Central memory CD4-positive, alpha-beta T cell (primary cell): Measurements from ENCODE around the gene FXR2.

Source experiments
- DNase-seq: peaks from one replicate; pipeline ENCODE4 v3.0.0; 2022

Gene FXR2

DNA sequence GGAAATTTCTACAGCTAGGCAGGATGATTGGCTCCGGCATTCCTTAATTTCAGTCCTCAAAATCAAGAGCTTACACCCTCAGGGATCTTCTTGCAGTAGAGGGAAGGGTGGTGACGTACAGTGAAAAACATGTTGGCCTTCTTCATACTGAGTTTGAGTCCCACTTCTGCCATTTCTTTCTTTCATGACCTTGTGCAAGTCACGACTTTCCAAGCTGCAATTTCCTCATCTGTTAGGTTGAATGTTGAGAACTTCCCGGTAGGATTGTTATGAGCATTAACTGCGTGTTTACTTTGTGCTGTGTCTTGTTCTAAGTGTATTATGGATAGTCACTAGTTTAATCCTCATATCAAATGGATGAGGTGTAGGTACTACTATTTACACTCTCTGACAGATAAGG lies 45.1 kb downstream of the FXR2 start:
- no peak for DNase-seq

DNA sequence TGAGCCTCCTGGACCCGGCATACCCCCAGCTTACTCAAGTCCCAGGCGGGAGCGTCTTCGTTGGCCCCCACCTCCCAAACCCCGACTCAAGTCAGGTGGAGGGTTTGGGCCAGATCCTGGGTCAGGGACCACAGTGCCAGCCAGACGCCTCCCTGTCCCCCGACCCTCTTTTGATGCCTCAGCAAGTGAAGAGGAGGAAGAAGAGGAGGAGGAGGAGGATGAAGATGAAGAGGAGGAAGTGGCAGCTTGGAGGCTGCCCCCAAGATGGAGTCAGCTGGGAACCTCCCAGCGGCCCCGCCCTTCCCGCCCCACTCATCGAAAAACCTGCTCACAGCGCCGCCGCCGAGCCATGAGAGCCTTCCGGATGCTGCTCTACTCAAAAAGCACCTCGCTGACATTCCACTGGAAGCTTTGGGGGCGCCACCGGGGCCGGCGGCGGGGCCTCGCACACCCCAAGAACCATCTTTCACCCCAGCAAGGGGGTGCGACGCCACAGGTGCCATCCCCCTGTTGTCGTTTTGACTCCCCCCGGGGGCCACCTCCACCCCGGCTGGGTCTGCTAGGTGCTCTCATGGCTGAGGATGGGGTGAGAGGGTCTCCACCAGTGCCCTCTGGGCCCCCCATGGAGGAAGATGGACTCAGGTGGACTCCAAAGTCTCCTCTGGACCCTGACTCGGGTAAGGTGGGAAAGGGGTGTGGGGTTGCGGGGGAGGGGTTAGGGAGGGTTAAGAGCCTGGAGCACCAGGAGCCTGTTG lies 51.4 kb downstream of the FXR2 start:
- no peak for DNase-seq

DNA sequence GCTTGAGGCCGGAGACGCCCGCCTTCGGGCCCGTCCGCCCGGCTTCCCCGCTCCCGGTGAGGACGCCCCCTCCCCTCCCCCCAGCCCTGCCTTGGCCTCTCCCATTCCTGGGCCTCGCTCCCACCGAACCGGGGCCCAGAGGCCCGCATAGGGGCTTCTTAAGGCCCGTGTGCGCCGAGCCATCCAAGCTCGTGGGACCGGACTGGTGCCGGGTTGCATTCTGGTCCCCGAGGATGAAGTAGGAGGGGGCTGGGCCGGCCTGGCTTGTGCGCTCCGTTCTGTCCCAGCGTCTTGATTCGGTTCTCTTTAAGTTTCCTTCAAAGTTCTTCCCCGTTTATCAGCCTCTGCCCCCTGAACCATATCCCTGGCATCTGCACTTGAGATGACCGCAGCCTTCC lies 52.5 kb downstream of the FXR2 start:
- DNase-seq: no peak

DNA sequence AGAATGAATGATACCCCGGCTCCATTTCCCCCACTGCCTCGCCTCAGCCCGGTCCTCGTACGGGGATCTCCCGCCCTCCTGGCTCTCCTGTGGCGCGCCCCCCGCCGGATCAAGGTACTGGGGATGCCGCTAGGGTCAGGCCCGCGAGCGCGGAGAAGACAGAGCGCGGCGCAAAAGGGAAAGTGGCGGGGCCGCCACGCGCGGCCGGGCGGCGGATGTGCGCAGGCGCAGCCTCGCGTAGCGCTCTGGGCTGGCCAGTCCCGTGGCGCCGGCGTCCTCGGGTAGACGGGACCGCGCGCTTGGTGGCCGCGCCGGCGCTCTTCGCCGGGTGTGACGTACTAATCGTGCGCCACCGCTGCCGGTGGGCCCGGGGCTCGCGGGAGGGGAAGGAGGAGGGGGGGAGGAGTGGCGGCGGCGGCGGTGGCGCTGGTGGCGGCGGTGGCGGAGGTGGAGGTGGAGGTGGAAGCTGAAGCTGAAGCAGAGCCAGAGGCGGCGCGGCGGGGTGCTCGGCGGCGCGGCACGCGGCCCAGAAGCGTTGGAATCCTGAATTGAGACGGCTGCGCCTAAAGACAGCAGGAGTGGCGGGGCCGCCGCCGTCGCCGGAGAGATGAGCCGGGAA lies 53.0 kb downstream of the FXR2 start, which contains the start of gene SENP3:
SENP3 (plus strand) TSS at position 331 of the 619 bp plus-strand sequence. CDS start 1,158 bp downstream, outside the sequence.
- DNase-seq: peak; percentile 91

DNA sequence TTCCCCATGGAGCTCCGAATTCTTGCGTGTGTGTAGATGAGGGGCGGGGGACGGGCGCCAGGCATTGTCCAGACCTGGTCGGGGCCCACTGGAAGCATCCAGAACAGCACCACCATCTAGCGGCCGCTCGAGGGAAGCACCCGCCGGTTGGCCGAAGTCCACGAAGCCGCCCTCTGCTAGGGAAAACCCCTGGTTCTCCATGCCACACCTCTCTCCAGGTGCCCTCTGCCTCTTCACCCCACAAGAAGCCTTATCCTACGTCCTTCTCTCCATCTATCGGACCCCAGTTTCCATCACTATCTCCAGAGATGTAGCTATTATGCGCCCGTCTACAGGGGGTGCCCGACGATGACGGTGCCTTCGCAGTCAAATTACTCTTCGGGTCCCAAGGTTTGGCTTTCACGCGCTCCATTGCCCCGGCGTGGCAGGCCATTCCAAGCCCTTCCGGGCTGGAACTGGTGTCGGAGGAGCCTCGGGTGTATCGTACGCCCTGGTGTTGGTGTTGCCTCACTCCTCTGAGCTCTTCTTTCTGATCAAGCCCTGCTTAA lies 53.6 kb downstream of the FXR2 start:
- DNase-seq: peak; percentile 81

DNA sequence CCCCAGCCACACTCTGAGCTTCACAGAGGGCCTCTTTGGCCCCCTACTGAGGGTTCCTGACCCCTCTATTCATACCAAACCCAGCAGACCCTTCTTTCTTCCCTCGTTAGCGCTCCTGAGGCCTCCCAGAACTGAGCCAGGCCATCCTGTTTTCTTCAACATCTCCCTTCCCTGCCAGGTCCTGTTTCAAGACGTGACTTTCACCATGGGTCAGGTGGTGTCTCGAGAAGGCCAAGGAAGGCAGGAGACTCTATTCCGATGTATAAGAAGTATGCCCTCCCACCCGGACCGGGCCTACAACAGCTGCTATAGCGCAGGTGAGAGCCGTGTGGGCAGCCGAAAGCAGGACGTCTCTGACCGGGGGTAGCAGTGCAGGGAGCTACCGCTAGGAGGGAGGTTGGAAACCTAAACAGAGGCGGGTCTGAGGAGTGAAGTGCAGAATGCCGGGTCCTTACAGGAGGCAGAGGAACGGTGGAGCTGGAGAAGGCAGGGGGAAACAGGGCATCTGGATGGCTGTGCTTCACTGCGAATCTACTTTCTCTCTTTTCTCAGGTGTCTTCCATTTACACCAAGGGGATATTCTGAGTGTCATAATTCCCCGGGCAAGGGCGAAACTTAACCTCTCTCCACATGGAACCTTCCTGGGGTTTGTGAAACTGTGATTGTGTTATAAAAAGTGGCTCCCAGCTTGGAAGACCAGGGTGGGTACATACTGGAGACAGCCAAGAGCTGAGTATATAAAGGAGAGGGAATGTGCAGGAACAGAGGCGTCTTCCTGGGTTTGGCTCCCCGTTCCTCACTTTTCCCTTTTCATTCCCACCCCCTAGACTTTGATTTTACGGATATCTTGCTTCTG lies 54.3 kb downstream of the FXR2 start:
- DNase-seq: no peak

DNA sequence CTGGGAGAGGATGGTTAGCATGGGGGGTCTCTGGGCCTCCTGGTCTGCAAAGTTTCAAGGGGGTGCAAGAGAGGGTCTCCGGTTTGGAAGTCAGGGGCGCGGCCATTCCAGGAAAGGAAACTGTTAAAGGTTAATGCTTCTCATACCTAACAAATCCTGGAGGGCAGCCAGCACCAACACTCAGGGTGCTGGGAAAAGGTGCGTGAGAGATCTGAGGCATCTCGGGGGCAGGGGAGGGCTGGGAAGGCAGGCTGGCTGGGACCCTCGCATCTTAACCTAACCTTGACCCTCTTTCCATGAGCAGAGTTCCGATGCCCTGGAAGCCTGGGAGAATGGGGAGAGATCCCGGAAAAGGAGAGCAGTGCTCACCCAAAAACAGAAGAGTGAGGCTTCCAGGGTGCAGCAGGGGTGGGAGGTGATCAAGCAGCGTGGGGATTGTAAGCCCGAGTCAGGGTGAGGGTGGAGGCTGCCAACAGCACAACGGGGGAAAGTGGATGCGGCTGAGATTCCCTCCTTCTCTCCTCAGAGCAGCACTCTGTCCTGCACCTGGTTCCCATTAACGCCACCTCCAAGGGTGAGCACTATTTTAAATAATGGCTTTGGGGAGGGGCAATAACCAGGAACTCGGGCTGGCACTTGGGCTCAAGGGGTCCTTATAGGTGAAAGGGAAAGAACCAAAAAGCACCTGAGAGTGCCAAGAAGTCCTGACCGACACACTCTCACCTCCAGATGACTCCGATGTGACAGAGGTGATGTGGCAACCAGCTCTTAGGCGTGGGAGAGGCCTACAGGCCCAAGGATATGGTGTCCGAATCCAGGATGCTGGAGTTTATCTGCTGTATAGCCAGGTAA lies 55.2 kb downstream of the FXR2 start:
- no peak for DNase-seq

DNA sequence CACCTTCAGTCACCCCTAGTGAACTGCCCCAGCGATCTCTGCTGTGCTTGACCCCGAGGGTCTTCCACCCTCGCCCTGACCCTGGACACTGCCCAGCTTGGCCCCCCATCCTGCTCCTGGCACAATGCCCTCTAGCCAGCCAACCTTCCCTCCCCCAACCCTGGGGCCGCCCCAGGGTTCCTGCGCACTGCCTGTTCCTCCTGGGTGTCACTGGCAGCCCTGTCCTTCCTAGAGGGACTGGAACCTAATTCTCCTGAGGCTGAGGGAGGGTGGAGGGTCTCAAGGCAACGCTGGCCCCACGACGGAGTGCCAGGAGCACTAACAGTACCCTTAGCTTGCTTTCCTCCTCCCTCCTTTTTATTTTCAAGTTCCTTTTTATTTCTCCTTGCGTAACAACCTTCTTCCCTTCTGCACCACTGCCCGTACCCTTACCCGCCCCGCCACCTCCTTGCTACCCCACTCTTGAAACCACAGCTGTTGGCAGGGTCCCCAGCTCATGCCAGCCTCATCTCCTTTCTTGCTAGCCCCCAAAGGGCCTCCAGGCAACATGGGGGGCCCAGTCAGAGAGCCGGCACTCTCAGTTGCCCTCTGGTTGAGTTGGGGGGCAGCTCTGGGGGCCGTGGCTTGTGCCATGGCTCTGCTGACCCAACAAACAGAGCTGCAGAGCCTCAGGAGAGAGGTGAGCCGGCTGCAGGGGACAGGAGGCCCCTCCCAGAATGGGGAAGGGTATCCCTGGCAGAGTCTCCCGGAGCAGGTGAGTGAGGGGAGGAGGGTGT lies 56.0 kb downstream of the FXR2 start, which contains the start of gene TNFSF13:
TNFSF13 (plus strand) TSS at position 207 of the 776 bp plus-strand sequence; CDS start at position 497, 290 bp downstream.
- no peak for DNase-seq

DNA sequence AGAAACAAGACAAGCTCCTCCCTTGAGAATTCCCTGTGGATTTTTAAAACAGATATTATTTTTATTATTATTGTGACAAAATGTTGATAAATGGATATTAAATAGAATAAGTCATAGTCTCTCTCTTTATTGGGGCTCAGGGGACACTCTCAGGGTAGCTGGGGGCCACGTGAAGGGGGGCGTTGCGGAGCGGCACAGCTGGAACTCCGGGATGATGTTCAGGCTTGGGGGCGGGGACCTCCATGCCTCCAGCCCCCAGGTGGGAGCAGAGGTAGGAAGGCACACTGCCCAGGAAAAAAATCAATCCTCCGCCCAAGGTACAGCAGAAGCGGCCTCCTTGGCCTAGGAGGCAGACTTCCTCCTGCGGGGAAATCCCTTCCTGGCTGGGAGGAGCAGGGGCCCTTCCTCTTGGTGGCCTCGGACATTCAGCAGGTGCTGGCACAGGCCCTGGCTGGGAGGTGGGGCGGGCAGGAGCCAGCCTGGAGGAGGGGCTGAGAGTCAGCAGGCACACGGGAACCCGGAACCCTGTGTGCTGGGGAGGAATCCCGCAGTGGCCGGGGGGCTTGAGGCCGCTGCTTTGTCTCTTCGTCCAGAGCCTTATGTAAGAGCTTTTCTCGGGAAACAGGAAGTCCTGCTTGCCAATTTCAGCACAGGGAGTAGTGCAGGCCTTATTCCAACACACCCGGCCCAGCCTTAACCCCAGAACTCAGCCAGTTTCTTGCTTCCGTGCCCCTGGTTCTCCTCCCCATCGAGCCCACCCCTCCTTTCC lies 56.7 kb downstream of the FXR2 start:
- DNase-seq: no peak

DNA sequence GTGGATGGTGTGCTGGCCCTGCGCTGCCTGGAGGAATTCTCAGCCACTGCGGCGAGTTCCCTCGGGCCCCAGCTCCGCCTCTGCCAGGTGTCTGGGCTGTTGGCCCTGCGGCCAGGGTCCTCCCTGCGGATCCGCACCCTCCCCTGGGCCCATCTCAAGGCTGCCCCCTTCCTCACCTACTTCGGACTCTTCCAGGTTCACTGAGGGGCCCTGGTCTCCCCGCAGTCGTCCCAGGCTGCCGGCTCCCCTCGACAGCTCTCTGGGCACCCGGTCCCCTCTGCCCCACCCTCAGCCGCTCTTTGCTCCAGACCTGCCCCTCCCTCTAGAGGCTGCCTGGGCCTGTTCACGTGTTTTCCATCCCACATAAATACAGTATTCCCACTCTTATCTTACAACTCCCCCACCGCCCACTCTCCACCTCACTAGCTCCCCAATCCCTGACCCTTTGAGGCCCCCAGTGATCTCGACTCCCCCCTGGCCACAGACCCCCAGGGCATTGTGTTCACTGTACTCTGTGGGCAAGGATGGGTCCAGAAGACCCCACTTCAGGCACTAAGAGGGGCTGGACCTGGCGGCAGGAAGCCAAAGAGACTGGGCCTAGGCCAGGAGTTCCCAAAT lies 57.4 kb downstream of the FXR2 start:
- no peak for DNase-seq

DNA sequence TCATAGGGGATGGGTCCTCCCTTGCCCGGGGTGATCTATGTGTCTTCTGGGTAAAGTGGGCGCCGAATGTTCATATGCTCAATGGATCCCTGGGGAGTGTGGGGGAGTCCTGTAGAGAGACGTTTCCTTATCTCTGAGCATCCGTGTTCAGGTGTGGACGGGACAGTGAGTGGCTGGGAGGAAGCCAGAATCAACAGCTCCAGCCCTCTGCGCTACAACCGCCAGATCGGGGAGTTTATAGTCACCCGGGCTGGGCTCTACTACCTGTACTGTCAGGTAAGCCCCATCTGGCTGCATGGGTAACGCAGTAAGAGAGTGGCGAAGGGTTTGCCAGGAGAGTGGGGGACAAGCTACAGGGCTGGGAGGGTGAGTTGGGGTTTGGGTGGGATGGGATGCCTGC lies 58.1 kb downstream of the FXR2 start:
- DNase-seq: no peak

DNA sequence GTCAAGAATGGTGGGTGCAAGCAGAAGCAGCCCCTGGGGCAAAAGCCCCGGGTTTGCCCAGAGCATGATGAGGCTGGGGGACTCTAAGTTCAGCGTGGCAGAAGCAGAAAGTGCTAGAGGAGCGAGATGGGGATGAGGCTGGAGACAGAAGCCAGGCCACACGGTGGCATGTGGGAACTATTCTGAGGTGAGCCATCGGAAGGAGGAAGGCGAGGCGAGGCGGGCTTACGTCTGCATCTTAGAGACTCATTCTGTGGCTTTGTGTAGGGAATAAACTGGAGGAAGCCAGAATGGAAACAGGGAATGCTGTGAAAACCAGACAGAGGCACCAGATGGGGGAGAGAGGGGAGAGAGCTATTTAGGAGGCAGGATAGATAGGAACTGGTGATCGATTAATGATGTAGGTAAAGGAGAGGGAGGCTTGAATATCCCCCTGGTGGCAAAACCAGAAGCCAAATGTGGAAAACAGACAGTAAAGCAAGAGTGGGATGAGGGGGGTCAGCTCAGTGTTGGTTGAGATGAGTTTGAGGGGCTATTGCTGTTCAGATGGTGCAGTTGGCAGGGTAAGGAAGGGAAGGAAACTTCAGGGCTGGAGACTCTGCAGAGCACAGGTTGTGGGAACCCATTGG lies 59.3 kb downstream of the FXR2 start:
- DNase-seq: no peak

DNA sequence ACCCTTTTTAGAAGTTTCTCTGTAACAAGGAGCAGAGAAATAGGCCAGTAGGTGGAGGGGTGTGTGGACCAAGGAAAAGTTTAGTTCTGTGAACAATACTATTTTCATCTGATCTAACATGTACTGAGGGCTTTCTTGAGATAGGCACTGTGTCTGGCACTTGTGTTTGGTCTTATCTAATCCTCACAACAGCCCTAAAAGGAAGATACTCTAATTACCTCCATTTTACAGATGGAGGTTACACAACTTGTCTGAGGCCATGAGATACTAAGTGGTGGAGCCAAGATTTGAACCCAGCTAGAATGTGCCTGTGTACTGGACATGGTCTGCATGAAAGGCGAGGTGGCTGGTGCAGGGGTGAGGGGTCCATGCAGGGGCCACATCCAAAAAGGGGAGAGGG lies 61.3 kb downstream of the FXR2 start:
- no peak for DNase-seq

DNA sequence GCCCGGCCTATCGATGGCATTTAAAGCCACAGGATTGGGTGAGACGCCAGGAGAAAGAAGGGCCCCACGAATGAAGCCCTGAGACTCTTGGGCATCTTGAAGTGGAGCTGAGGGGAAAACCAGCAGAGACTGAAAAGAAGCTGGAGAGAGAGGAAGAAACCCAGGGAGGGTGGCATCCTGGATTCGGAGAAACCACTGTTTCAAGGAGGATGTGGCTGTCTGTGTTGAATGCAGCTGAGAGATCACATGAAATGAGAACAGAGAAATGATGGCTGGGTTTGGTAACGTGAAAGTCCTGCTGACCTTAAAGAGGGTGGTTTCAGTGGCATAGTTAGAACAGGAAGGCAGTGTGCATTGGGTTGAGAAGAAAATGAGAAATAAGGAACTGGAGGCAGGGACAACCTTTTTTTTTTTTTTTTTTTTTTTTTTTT lies 62.1 kb downstream of the FXR2 start:
- peak; percentile 77 for DNase-seq

DNA sequence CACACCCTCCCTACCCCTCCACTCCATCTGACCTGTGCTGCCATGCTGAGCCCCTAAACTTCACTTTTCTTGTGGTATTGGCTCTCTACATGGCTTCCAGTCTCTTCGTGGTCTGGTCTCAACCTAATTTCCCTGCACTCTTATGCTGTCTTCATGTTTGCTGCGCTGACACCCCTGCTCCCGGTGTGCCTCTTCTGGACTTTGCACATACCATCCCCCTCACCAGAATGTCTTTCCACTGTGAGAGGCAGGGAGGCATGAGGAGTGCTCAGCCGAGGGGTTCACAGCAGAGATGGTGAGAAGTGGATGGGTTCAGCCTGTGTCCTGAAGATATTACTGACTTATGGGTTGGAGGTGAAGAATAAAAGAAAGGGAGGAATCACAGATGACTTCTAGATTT lies 63.3 kb downstream of the FXR2 start:
- no peak for DNase-seq

DNA sequence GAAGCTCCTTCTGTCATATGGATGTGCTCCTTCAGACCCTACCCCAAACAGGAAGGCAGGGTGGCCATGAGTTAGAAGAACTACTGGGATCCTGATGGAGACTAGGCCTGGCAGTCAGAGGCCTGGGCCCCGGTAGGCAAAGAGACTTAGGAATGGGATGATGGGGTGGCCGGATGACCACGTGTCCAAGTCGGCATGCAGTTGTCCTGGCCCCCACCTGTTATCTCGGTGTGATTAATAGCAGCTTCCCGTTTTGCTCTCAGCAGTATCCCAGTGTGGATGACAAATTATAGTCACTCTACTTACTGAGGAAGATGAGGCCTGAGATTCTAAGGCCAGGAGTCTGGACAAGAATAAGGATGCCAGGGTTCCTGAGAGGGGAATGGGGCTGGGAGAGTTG lies 64.4 kb downstream of the FXR2 start:
- no peak for DNase-seq

DNA sequence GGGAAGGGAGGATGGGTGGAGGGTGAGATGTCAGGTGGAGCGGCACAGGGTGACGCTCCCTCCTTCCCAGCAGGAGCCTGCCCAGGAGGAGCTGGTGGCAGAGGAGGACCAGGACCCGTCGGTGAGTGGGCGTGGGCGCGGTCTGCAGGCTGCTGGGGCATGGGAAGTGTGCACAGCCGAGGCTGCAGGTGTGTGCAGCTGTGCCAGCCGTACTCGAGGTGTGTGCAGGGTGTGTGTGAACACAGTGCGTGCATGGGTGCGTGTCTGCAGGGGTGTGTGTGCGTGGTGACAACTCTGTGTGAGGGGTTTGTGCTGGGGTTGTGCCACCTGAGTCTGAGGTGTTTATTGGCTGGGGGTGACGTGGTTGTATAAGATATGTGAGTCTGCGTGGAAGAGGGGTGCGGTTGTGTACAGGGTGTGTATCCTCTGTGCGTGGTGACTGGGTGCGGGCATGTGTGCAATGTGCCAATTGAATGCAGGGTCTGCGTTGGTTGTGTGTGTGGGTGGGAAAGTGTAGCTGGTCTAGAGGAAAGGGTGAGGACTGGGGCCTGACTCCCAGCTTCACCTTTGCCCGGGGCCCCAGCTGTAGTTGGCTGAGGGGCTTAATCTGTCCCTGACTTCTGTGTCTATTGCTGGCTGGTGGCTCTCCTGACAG lies 65.2 kb downstream of the FXR2 start:
- peak; percentile 42 for DNase-seq

DNA sequence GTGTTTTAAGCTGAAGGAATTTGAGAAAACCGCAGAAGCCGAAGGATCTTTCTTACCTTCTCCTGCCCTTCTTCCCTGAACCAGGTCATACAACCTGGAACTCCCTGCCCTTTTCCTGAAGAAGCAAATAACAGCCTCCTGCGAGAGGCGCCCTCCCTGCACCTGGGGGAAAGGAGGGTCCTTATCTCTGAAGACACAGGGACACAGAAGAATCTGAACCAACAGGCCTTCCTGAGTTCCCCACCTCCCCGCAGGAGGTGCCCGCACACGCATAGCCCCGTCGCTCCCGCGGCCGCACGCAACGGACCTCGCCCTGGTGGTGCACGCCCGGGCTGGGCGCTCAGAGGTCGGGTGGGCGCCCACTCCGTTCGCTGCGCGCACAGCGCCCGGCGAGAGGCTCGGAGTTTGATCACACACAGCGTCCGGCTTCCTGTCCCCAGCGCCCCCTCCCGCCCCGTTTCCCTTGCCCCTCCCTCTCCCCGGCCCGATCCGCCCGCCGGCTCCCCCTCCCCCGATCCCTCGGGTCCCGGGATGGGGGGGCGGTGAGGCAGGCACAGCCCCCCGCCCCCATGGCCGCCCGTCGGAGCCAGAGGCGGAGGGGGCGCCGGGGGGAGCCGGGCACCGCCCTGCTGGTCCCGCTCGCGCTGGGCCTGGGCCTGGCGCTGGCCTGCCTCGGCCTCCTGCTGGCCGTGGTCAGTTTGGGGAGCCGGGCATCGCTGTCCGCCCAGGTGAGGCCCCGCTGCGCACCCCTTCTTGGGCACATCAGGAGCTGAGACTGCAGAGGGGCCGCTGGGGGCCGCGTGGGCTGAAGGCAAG lies 65.9 kb downstream of the FXR2 start, which contains the start of gene TNFSF12:
TNFSF12 (plus strand) TSS at position 474 of the 816 bp plus-strand sequence; CDS start at position 570, 96 bp downstream.
- DNase-seq: peak; percentile 42
